Retinal pigment epithelial cell (primary cell): ENCODE measurements around the gene IKZF1.
A peak's percentile ranks its signal among the peaks of the same experiment; 100 is the strongest.

Experiments used
- DNase-seq: peaks from one replicate; pipeline ENCODE4 v3.0.0-alpha.2; 2010; ENCODE audit warnings: low read depth
- H3K4me3 ChIP-seq: 2 replicates; pipeline ENCODE4 v1.5.1; 2011; ENCODE audit warnings: mild to moderate bottlenecking, low read length, control low read depth, moderate library complexity
- CTCF ChIP-seq: conservative IDR thresholded peaks from 2 replicates; pipeline ENCODE4 v1.5.1; 2011; ENCODE audit warnings: low read depth, low read length, control low read depth, inconsistent platforms

The IKZF1 gene

GRCh38 chr7:50304129-50304910, at the start of gene IKZF1:
IKZF1 (plus strand) TSS chr7:50304716; CDS start chr7:50319062, 14,346 bp downstream.
- no peak for TF ChIP-seq CTCF
- peak within 1 kb of the TSS; percentile 24 for H3K4me3 ChIP-seq
- no peak for DNase-seq

GRCh38 chr7:50261593-50261992, 42.9 kb upstream of the IKZF1 start:
- H3K4me3 ChIP-seq: no peak overlapping the region
- DNase-seq: no peak
- no peak for TF ChIP-seq CTCF

GRCh38 chr7:50262446-50262845, 42.1 kb upstream of the IKZF1 start:
- H3K4me3 ChIP-seq: no peak overlapping the region
- DNase-seq: no peak
- no peak for TF ChIP-seq CTCF

- no peak for DNase-seq
- no peak for TF ChIP-seq CTCF
- no peak overlapping the region for H3K4me3 ChIP-seq
Observed at GRCh38 chr7:50262916-50263690, 41.4 kb upstream of the IKZF1 start.

- TF ChIP-seq CTCF: no peak
- no peak for DNase-seq
- no peak overlapping the region for H3K4me3 ChIP-seq
Observed at GRCh38 chr7:50264908-50265307, 39.6 kb upstream of the IKZF1 start.

GRCh38 chr7:50265968-50266634, 38.4 kb upstream of the IKZF1 start:
- DNase-seq: no peak
- TF ChIP-seq CTCF: no peak
- no peak overlapping the region for H3K4me3 ChIP-seq
